SH-SY5Y (cell line): ENCODE data around the gene CA10.

Experiments used
- GATA2 ChIP-seq: IDR thresholded peaks from 2 replicates; pipeline ENCODE4 v1.6.1; 2011; ENCODE audit warnings: mild to moderate bottlenecking, low read depth, low read length
- GATA3 ChIP-seq: IDR thresholded peaks from 2 replicates; pipeline ENCODE4 v1.6.1; 2011; ENCODE audit warnings: low read depth, mild to moderate bottlenecking, low read length, moderate library complexity

Gene CA10

DNA sequence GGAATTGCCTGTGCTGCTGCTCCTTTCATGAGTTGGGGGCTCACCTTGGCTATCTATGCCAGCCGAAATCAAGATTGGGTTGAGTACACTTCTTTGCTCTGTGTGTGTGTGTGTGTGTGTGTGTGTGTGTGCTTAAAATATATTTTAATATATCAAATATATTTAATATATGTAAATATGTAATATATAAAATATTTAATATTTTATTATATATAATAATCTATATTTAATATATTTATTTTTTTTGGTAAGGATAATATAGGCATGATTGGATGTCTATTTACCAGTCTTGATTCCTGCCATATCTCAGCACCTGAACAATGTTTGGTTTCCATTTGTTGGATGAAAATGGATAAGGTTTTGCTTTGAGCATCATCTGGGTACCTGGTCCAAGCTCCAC, 399.3 kb downstream of the CA10 start:
- TF ChIP-seq GATA2 (no peak), GATA3 (no peak)

DNA sequence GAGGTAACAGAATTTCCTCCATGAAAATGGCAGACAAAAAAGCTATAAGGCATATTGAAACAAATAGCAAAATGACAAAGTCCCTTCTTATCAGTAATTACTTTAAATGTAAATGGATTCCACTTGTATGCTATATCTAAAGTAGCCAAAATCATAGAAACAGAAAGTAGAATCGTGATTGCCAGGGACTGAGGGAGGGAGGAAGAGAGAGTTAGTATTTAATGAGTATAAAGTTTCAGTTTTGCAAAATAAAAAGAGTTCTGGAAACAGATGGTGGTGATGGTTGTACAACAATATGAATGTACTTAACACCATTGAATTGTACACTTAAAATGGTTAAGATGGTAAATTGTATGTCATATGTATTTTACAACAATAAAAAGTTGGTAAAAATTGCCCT, 407.4 kb downstream of the CA10 start:
- TF ChIP-seq GATA2 (no peak), GATA3 (no peak)

- no peak for TF ChIP-seq GATA3
- TF ChIP-seq GATA2: no peak
Observed at GRCh38 chr17:51748749-51749604, 409.5 kb downstream of the CA10 start.

DNA sequence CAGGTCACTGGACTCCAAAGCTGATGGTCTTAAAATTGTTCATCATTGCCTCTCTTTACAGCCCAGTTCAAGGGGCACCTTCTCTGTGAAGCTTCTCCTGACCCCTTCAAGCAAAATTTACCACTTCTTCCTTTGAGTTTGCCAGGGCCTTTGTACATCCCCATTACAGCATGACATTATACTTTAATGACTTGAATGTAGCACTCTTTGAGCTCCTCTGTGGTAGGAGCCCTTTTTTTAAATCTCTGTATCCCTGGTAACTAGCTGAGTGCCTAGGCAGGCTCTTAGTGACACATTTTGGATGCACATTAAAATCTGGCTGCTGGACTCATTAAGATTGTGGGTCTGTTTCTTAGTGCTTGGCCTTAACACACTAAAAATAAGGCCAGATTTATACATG, 412.1 kb downstream of the CA10 start:
- TF ChIP-seq GATA2 (no peak), GATA3 (no peak)

DNA sequence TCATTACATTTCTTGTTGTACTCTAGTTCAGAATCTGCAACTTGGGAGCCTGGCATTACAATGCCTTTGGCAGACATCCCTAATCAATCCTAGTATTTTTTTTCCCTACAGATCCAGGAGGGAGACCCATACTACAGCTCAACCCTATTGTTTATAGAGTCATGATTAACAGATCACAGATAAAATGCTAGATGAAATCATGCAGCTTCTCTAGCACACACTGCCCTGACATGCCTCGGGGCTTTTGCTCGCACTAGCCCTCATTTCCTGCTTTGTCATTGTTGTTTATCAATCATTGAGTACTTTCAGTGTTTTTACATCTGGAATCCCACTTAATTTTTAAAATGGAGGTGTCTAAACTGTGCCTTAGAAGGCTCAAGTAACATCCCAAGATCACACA, 412.5 kb downstream of the CA10 start:
- TF ChIP-seq GATA3: peak; percentile 60; the same call in 1 of the 2 replicates
- peak; percentile 91 for TF ChIP-seq GATA2

DNA sequence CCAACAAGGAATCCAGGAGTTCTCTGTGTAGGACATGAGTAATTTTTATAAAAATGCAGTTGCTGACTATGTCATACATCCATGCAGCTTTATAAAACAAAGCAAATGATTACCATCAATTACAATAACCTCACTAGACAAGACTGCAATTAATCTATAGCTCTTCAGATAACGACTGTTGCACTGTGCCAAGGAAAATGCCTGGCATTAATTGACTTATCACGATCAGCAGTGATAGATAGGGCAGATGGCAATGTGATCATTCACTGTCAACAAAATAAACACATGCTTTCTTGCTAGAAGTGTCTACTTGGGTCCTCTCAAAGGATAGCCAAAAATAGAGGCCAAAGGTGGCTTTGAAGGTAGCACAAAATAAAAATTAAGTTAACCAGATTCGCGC, 415.0 kb downstream of the CA10 start:
- TF ChIP-seq GATA3 (peak; percentile 78), GATA2 (peak; percentile 83)

DNA sequence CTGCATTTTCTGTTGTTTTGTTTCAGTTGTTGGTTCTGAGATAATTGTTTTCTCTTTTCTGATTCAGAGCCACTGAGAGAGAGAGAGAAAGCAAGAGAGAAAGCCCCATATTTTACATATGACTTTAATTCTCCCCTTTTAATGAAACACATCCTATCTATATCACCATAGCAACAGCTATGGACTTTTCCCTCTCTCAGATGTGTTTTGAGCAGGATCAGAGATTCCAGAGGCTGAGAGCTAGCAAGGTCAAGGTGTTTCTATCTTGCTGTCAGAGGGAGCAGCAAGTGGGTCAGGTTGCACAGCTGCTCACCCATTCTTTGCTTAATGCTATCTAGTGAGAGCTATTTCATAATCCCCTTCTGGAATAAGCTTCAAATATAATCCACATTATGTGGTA, 415.9 kb downstream of the CA10 start:
- no peak for TF ChIP-seq GATA3
- no peak for TF ChIP-seq GATA2

- TF ChIP-seq GATA3 (no peak), GATA2 (no peak)
Observed at GRCh38 chr17:51741458-51741857, 417.1 kb downstream of the CA10 start.

GRCh38 chr17:51740531-51740930, 418.0 kb downstream of the CA10 start:
- TF ChIP-seq GATA2 (no peak), GATA3 (no peak)

- TF ChIP-seq GATA3: no peak
Observed at GRCh38 chr17:51739245-51739886, 419.1 kb downstream of the CA10 start.

DNA sequence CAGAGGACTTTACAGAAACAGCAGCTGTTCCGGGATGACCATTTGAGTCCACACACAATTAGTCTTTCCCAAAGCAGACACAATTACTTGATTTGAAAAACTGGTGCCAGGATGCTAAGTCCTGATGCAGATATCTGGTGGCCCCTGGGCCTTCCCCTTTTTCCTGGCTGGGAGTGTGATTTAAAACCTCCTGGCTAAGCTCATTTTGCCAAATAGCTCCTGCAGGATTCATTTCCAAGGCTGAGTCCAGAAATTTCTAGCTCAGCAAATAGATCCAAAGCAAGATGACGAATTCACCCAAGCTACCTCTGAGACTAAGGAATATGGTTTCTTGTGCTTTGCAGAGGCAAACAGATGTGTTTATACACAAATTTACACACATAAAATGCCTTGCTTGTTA, 422.2 kb downstream of the CA10 start:
- TF ChIP-seq GATA3: no peak
- no peak for TF ChIP-seq GATA2

DNA sequence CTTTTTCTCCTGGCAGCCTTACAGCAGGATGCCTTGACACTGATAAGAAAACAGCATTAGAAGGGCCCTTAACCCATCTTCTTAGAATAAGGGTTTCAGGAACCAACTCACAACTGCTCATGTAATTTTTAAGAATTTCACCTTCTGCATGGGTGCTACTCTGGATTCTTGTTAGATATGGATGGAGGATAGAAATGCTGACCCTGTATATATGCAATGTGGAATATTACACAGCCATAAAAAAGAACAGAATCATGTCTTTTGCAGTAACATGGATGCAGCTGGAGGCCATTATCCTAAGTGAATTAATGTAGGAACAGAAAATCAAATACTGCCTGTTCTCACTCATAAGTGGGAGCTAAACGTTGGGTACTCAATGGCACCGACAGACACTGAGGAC, 423.5 kb downstream of the CA10 start:
- TF ChIP-seq GATA3 (no peak), GATA2 (no peak)

DNA sequence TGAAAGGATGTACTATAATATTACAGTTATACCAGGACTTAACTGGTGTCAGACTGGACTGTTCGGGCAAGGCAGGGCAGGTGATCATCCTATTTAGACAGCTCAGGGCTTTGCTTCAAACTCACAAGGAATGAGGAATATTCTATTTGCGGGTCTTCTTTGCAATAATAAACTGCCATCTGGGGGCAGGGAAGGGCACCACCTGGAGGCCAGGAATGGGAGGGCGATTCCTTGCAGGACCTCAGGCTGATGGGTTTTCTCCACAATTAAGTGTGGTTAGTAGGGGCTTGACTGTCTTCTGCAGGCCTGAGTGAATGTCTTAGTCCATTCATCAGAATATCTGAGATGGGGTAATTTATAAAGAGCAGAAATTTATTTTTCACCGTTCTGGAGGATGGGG, 424.1 kb downstream of the CA10 start:
- TF ChIP-seq GATA3: no peak
- TF ChIP-seq GATA2: no peak

DNA sequence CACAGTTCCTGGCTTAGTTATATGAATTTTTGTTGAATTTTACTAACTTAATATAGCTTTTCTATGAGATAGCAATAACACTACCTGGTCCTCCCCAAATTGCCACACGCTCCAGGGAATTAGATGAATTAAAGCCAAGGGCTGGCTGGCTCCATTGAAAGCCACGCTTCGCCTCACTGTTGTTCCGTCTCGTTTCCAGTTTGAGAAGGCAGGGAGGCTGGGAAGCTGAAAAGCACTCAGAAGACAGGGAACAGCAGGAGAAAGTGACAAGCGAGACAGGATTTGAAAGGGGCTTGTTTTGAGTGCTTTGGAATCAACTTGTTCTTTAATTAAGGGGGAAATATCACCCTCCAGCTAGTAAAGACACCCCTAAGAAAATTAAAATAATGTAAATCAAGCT, 425.3 kb downstream of the CA10 start:
- no peak for TF ChIP-seq GATA2

DNA sequence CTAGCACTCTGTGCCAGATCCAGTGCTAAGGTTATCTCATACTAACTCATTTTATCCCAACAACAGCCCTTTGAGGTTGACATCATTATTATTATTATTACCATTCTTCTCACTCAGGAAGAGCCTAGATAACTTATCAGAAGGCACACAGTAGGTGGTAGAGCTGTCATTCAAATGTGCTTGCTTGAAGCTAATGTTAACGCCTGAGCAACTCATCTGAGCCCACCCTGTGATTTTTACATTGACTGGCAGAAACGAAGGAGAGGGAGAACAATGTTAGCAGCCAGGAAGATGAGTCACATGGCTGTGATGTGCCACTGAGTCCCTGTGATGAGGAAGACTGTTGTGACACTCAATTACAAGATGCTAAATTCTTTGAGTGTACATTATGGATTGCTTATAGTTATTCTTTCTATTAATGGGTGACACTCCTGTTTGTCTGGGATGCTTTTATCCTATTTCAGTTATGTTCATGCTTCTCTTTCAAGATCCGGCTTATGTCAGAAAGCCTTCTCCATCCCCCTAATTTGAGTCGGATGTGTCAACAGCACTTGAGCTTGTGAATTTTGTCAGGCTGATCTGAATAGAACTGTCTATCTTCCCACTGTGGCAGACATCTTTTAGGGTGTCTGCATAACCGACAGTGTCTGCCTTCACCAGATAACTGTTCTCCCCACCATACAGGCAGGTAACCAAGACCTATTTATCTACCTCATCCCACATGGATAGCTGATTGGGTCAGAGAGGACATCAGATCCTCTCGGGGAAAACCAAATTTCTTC, 426.4 kb downstream of the CA10 start:
- TF ChIP-seq GATA3 (no peak), GATA2 (no peak)
